Astrocyte (in vitro differentiated cells and primary cell): ENCODE results near the gene TMC1. TPM values are rescaled to one million over a fixed set of nuclear protein-coding genes. Genes with fewer than 3 reads are reported as not detected.

Source experiments
- DNase-seq: peaks from one replicate; pipeline ENCODE4 v3.0.0-alpha.2; 2010; ENCODE audit warnings: low read depth
- FAIRE-seq: peaks from 2 replicates; lab custom pipeline; 2011; peaks lifted over from hg19 to GRCh38; lab: Jason Lieb, UNC
- H2AFZ ChIP-seq: 2 replicates; pipeline ENCODE4 v1.6.0; 2012; ENCODE audit warnings: low read depth, low read length, inconsistent platforms
- H3K27ac ChIP-seq: 2 replicates; pipeline ENCODE4 v1.5.1; 2011; ENCODE audit warnings: low read depth, low read length, inconsistent platforms
- H3K27me3 ChIP-seq: 2 replicates; pipeline ENCODE4 v1.6.0; 2011; ENCODE audit warnings: low read length, inconsistent platforms; ENCODE audit not compliant: insufficient read depth
- H3K36me3 ChIP-seq: 2 replicates; pipeline ENCODE4 v1.5.1; 2011; ENCODE audit warnings: low read length, inconsistent platforms; ENCODE audit not compliant: insufficient read depth
- H3K4me1 ChIP-seq: 2 replicates; pipeline ENCODE4 v1.5.1; 2011; ENCODE audit warnings: low read length, inconsistent platforms; ENCODE audit not compliant: insufficient read depth
- H3K4me2 ChIP-seq: 2 replicates; pipeline ENCODE4 v1.6.0; 2012; ENCODE audit warnings: low read length, inconsistent platforms
- H3K4me3 ChIP-seq: 2 replicates; pipeline ENCODE4 v1.5.1; 2011; ENCODE audit warnings: low read depth, mild to moderate bottlenecking, low read length, inconsistent platforms; ENCODE audit not compliant: insufficient read depth
- H3K79me2 ChIP-seq: 2 replicates; pipeline ENCODE4 v1.6.0; 2012; ENCODE audit warnings: mild to moderate bottlenecking, low read length, inconsistent platforms; ENCODE audit not compliant: insufficient read depth
- H3K9ac ChIP-seq: 2 replicates; pipeline ENCODE4 v1.6.0; 2012; ENCODE audit warnings: mild to moderate bottlenecking, low read length, inconsistent platforms
- H3K9me3 ChIP-seq: 2 replicates; pipeline ENCODE4 v1.5.1; 2012; ENCODE audit warnings: low read depth, mild to moderate bottlenecking, low read length, inconsistent platforms; ENCODE audit not compliant: insufficient read depth
- H4K20me1 ChIP-seq: 2 replicates; pipeline ENCODE4 v1.6.0; 2012; ENCODE audit warnings: low read length, inconsistent platforms; ENCODE audit not compliant: insufficient read depth
- H3K27ac Mint-ChIP-seq: one replicate; pipeline ENCODE4 v1.8.0; 2021; ENCODE audit warnings: mild to moderate bottlenecking, mixed read lengths; ENCODE audit not compliant: unreplicated experiment
- H3K27me3 Mint-ChIP-seq: one replicate; pipeline ENCODE4 v1.8.0; 2021; ENCODE audit warnings: low read depth, mixed read lengths; ENCODE audit not compliant: unreplicated experiment
- H3K36me3 Mint-ChIP-seq: one replicate; pipeline ENCODE4 v1.8.0; 2021; ENCODE audit warnings: low read depth, mixed read lengths; ENCODE audit not compliant: unreplicated experiment
- H3K4me1 Mint-ChIP-seq: one replicate; pipeline ENCODE4 v1.8.0; 2021; ENCODE audit warnings: low read depth, mixed read lengths; ENCODE audit not compliant: unreplicated experiment
- H3K4me3 Mint-ChIP-seq: one replicate; pipeline ENCODE4 v1.8.0; 2021; ENCODE audit warnings: mild to moderate bottlenecking, moderate library complexity, mixed read lengths; ENCODE audit not compliant: unreplicated experiment
- H3K9me3 Mint-ChIP-seq: one replicate; pipeline ENCODE4 v1.8.0; 2021; ENCODE audit warnings: mild to moderate bottlenecking, mixed read lengths; ENCODE audit not compliant: unreplicated experiment
- EZH2 ChIP-seq: IDR thresholded peaks from 2 replicates; pipeline ENCODE4 v1.6.1; 2012; ENCODE audit warnings: mild to moderate bottlenecking, low read length, inconsistent platforms; ENCODE audit not compliant: insufficient read depth
- total RNA-seq: library from RNA; stranded (reverse); gene quantifications from 2 replicates; pipeline ENCODE4 v1.2.1, GENCODE V29; 2021
- TF ChIP-seq, protein P1 (sequence below): IDR thresholded peaks from 2 replicates; pipeline ENCODE4 v1.5.1; 2011; ENCODE audit warnings: low read depth, mild to moderate bottlenecking, inconsistent platforms, low read length, moderate library complexity; ENCODE audit not compliant: insufficient read depth

The TMC1 gene
- total RNA-seq, 1 donor from 2014 or later = not detected

DNA sequence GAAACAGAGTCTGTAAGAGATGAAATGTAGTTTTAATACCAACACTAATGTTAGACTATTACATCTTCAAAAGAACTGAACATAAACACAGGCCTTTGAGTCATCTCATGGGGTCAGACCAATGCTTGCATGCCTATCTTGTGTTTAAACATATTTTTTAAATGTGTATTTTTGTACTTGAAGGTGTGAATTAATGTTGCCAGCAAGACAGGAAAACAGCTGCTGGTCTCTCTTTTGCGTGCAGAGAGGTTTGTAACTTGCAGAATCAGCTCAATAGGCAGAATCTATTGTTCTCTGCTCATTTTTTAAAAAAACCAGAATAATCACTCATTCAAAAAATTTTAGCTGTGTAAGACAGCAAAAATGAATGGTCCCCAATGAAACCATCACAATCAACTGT, 251.3 kb downstream of the TMC1 start:
- no peak overlapping the region for H3K4me3 Mint-ChIP-seq
- Histone ChIP-seq H3K36me3 (no peaks in the 10 kb centered on the region), H2AFZ (no peak overlapping the region), H3K9me3 (no peaks in the 10 kb centered on the region), H3K79me2 (no peaks in the 10 kb centered on the region), H3K4me3 (no peak overlapping the region), H3K4me1 (no peaks in the 10 kb centered on the region), H3K9ac (no peak overlapping the region), H3K4me2 (no peak overlapping the region), H4K20me1 (no peaks in the 10 kb centered on the region), H3K27me3 (no peaks in the 10 kb centered on the region), H3K27ac (no peak overlapping the region)
- DNase-seq (peak; percentile 65), FAIRE-seq (no peak)
- H3K36me3 Mint-ChIP-seq = no peaks in the 10 kb centered on the region
- no peak for TF ChIP-seq EZH2
- TF ChIP-seq, protein P1, sequence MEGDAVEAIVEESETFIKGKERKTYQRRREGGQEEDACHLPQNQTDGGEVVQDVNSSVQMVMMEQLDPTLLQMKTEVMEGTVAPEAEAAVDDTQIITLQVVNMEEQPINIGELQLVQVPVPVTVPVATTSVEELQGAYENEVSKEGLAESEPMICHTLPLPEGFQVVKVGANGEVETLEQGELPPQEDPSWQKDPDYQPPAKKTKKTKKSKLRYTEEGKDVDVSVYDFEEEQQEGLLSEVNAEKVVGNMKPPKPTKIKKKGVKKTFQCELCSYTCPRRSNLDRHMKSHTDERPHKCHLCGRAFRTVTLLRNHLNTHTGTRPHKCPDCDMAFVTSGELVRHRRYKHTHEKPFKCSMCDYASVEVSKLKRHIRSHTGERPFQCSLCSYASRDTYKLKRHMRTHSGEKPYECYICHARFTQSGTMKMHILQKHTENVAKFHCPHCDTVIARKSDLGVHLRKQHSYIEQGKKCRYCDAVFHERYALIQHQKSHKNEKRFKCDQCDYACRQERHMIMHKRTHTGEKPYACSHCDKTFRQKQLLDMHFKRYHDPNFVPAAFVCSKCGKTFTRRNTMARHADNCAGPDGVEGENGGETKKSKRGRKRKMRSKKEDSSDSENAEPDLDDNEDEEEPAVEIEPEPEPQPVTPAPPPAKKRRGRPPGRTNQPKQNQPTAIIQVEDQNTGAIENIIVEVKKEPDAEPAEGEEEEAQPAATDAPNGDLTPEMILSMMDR = no peak
- H3K9me3 Mint-ChIP-seq = no peaks in the 10 kb centered on the region
- peaks cover 11% of the 10 kb centered on the region for H3K4me1 Mint-ChIP-seq
- no peak overlapping the region for H3K27ac Mint-ChIP-seq
- no peaks in the 10 kb centered on the region for H3K27me3 Mint-ChIP-seq

DNA sequence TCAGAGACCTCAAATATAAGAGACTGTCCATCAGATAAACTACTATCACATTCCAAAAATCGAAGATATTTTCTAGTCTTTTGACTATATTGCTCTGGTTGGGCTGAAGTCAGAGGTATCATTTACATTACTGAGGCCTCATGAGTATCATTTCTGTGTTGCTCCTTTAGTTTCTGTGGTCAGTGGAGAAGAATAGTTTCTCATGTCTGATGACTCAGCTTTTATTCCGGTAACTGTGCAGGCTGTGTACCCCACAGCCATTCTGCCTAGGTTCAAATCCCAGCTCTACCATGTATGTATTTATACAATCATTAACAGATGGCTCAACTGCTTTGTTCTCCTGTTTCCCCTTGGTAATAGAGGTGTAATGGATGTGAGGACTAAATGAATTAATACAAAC, 252.2 kb downstream of the TMC1 start:
- H3K79me2 ChIP-seq = no peaks in the 10 kb centered on the region
- no peaks in the 10 kb centered on the region for H3K36me3 ChIP-seq
- H3K27ac ChIP-seq = no peak overlapping the region
- DNase-seq (peak; percentile 52), FAIRE-seq (no peak)
- no peaks in the 10 kb centered on the region for H3K36me3 Mint-ChIP-seq
- no peak overlapping the region for H2AFZ ChIP-seq
- no peak for TF ChIP-seq EZH2
- TF ChIP-seq, protein P1 = no peak
- no peak overlapping the region for H3K27ac Mint-ChIP-seq
- H3K9me3 Mint-ChIP-seq = no peaks in the 10 kb centered on the region
- H3K4me3 Mint-ChIP-seq = no peak overlapping the region
- no peak overlapping the region for H3K4me3 ChIP-seq
- no peaks in the 10 kb centered on the region for H3K9me3 ChIP-seq
- H4K20me1 ChIP-seq = no peaks in the 10 kb centered on the region
- no peaks in the 10 kb centered on the region for H3K4me1 ChIP-seq
- H3K27me3 ChIP-seq = no peaks in the 10 kb centered on the region
- no peaks in the 10 kb centered on the region for H3K27me3 Mint-ChIP-seq
- no peak overlapping the region for H3K4me2 ChIP-seq
- H3K4me1 Mint-ChIP-seq = peaks cover 11% of the 10 kb centered on the region
- no peak overlapping the region for H3K9ac ChIP-seq

DNA sequence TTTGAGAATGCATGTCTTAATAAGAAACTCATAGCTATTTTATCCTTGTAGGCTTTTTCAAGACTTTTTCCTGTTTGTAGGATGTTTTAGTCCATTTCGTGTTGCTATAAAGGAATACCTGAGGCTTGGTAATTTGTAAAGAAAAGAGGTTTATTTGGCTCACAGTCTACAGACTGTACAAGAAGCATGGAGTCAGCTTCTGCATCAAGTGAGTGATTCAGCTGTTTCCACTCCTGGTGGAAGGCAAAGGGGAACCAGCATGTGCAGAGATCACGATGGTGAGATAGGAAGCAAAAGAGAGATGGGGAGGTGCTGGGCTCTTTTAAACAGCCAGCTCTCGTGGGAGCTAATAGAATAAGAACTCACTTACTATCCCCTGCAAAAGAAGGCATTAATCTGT, 254.2 kb downstream of the TMC1 start:
- Mint-ChIP-seq H3K4me1 (peaks cover 15% of the 10 kb centered on the region), H3K27ac (no peak overlapping the region), H3K9me3 (no peaks in the 10 kb centered on the region), H3K36me3 (no peaks in the 10 kb centered on the region), H3K27me3 (no peaks in the 10 kb centered on the region), H3K4me3 (no peak overlapping the region)
- no peak overlapping the region for H2AFZ ChIP-seq
- TF ChIP-seq, protein P1 = no peak
- no peak for TF ChIP-seq EZH2
- no peak overlapping the region for H3K4me2 ChIP-seq
- H3K27me3 ChIP-seq = no peaks in the 10 kb centered on the region
- H3K36me3 ChIP-seq = no peaks in the 10 kb centered on the region
- no peak for FAIRE-seq
- no peak overlapping the region for H3K27ac ChIP-seq
- H3K9me3 ChIP-seq = no peaks in the 10 kb centered on the region
- H3K9ac ChIP-seq = no peak overlapping the region
- H4K20me1 ChIP-seq = no peaks in the 10 kb centered on the region
- DNase-seq = no peak
- no peaks in the 10 kb centered on the region for H3K79me2 ChIP-seq
- H3K4me3 ChIP-seq = no peak overlapping the region
- H3K4me1 ChIP-seq = no peaks in the 10 kb centered on the region
